ENCODE results near the gene SULT1A2. TPM values are rescaled to one million over a fixed set of nuclear protein-coding genes. Genes with fewer than 3 reads are reported as not detected.

SULT1A2 gene
- total and polyA plus RNA-seq, 3 experiments from 2014 or later, result 0.29 to 0.46 TPM; not detected in 1

GRCh38 chr16:28563218-28563617, 33.6 kb downstream of the SULT1A2 start:
- CTCF ChIA-PET, result interaction anchor here (1.3 kb wide), 1 partner anchor 9 kb away, joined by 3 read pairs; no protein-coding TSS in a partner anchor
- Histone ChIP-seq H3K4me3 (ENCODE audit: low read length) (no peak overlapping the region), H3K27ac (ENCODE audit: low read depth, low read length) (no peak overlapping the region), H3K36me3 (ENCODE audit: insufficient read depth, low read length) (peaks cover 7% of the 10 kb centered on the region), H3K9me3 (ENCODE audit: low read length) (no peaks in the 10 kb centered on the region), H3K27me3 (ENCODE audit: insufficient read depth, low read length, poor library complexity, severe bottlenecking) (no peaks in the 10 kb centered on the region), H3K4me1 (ENCODE audit: insufficient read depth, low read length) (peaks cover 10% of the 10 kb centered on the region)
- Mint-ChIP-seq H3K27ac (peak overlapping the region in 1 of 8 donors; percentile 83), H3K36me3 (peaks cover 18 to 43% (median 24%) of the 10 kb centered on the region in 3 donors), H3K4me1 (peaks cover 27 to 53% (median 30%) of the 10 kb centered on the region in 3 donors), H3K4me3 (no peak overlapping the region), H3K9me3 (peaks cover 0 to 6% (median 1%) of the 10 kb centered on the region in 5 donors), H3K27me3 (no peaks in the 10 kb centered on the region)
- POLR2A ChIA-PET, result no interaction called here
- no peak for DNase-seq

GRCh38 chr16:28562199-28562598, 34.7 kb downstream of the SULT1A2 start:
- Mint-ChIP-seq H3K4me1 (peaks cover 25 to 52% (median 30%) of the 10 kb centered on the region in 3 donors), H3K4me3 (no peak overlapping the region), H3K27me3 (no peaks in the 10 kb centered on the region), H3K9me3 (peaks cover 0 to 3% (median under 1%) of the 10 kb centered on the region in 5 donors), H3K27ac (peak overlapping the region in 1 of 8 donors; percentile 57), H3K36me3 (peaks cover 12 to 42% (median 21%) of the 10 kb centered on the region in 3 donors)
- Histone ChIP-seq H3K4me1 (ENCODE audit: insufficient read depth, low read length) (peaks cover 15% of the 10 kb centered on the region), H3K36me3 (ENCODE audit: insufficient read depth, low read length) (peaks cover 14% of the 10 kb centered on the region), H3K9me3 (ENCODE audit: low read length) (no peaks in the 10 kb centered on the region), H3K27ac (ENCODE audit: low read depth, low read length) (no peak overlapping the region), H3K4me3 (ENCODE audit: low read length) (no peak overlapping the region), H3K27me3 (ENCODE audit: insufficient read depth, low read length, poor library complexity, severe bottlenecking) (no peaks in the 10 kb centered on the region)
- CTCF ChIA-PET, result interaction anchor here (1.3 kb wide), 1 partner anchor 8 kb away, joined by 3 read pairs; no protein-coding TSS in a partner anchor
- DNase-seq, result no peak
- POLR2A ChIA-PET, result no interaction called here

GRCh38 chr16:28561557-28562187, 35.2 kb downstream of the SULT1A2 start:
- DNase-seq, result no peak
- Mint-ChIP-seq H3K27me3 (no peaks in the 10 kb centered on the region), H3K27ac (peak overlapping the region in 2 of 8 donors; percentile 38 to 57), H3K4me1 (peaks cover 30 to 56% (median 31%) of the 10 kb centered on the region in 3 donors), H3K9me3 (peaks cover 0 to 3% (median 0%) of the 10 kb centered on the region in 5 donors), H3K36me3 (peaks cover 11 to 45% (median 19%) of the 10 kb centered on the region in 3 donors), H3K4me3 (no peak overlapping the region)
- no peak overlapping the region for H3K4me3 ChIP-seq (ENCODE audit: low read length)
- no peaks in the 10 kb centered on the region for H3K27me3 ChIP-seq (ENCODE audit: insufficient read depth, low read length, poor library complexity, severe bottlenecking)
- CTCF ChIA-PET, result no interaction called here
- POLR2A ChIA-PET, result no interaction called here
- H3K36me3 ChIP-seq (ENCODE audit: insufficient read depth, low read length), result peaks cover 20% of the 10 kb centered on the region
- peaks cover 16% of the 10 kb centered on the region for H3K4me1 ChIP-seq (ENCODE audit: insufficient read depth, low read length)
- H3K27ac ChIP-seq (ENCODE audit: low read depth, low read length), result peak overlapping the region; percentile 24
- H3K9me3 ChIP-seq (ENCODE audit: low read length), result no peaks in the 10 kb centered on the region

- H3K9me3 Mint-ChIP-seq, result no peaks in the 10 kb centered on the region
- peaks cover 36 to 64% (median 42%) of the 10 kb centered on the region in 3 donors for H3K4me1 Mint-ChIP-seq
Observed at GRCh38 chr16:28558456-28558855, 38.4 kb downstream of the SULT1A2 start.

GRCh38 chr16:28556914-28557320, 39.9 kb downstream of the SULT1A2 start:
- Mint-ChIP-seq H3K4me3 (peak overlapping the region in 1 of 7 donors; percentile 66), H3K27me3 (no peaks in the 10 kb centered on the region), H3K27ac (peak overlapping the region in 2 of 8 donors; percentile 26 to 73), H3K9me3 (no peaks in the 10 kb centered on the region), H3K4me1 (peaks cover 29 to 56% (median 35%) of the 10 kb centered on the region in 3 donors), H3K36me3 (peaks cover 5 to 39% (median 10%) of the 10 kb centered on the region in 3 donors)
- DNase-seq, result no peak
- Histone ChIP-seq H3K9me3 (ENCODE audit: low read length) (no peaks in the 10 kb centered on the region), H3K27me3 (ENCODE audit: insufficient read depth, low read length, poor library complexity, severe bottlenecking) (no peaks in the 10 kb centered on the region), H3K36me3 (ENCODE audit: insufficient read depth, low read length) (peaks cover 13% of the 10 kb centered on the region), H3K27ac (ENCODE audit: low read depth, low read length) (no peak overlapping the region), H3K4me1 (ENCODE audit: insufficient read depth, low read length) (peaks cover 33% of the 10 kb centered on the region), H3K4me3 (ENCODE audit: low read length) (no peak overlapping the region)
- POLR2A ChIA-PET, result no interaction called here
- CTCF ChIA-PET, result no interaction called here

More at GRCh38 chr16:28558456-28558855, 38.4 kb downstream of the SULT1A2 start:
- H3K27ac Mint-ChIP-seq, result peak overlapping the region in 2 of 8 donors; percentile 58 to 72
- H3K36me3 Mint-ChIP-seq, result peaks cover 5 to 41% (median 10%) of the 10 kb centered on the region in 3 donors
- no peak for DNase-seq
- POLR2A ChIA-PET, result no interaction called here
- Histone ChIP-seq H3K27ac (ENCODE audit: low read depth, low read length) (no peak overlapping the region), H3K36me3 (ENCODE audit: insufficient read depth, low read length) (peaks cover 13% of the 10 kb centered on the region), H3K27me3 (ENCODE audit: insufficient read depth, low read length, poor library complexity, severe bottlenecking) (no peaks in the 10 kb centered on the region), H3K4me3 (ENCODE audit: low read length) (no peak overlapping the region), H3K4me1 (ENCODE audit: insufficient read depth, low read length) (peaks cover 32% of the 10 kb centered on the region), H3K9me3 (ENCODE audit: low read length) (no peaks in the 10 kb centered on the region)
- no peaks in the 10 kb centered on the region for H3K27me3 Mint-ChIP-seq
- CTCF ChIA-PET, result no interaction called here
- H3K4me3 Mint-ChIP-seq, result no peak overlapping the region

- no peak overlapping the region for H3K4me3 ChIP-seq (ENCODE audit: low read length)
- H3K36me3 ChIP-seq (ENCODE audit: insufficient read depth, low read length), result peaks cover 13% of the 10 kb centered on the region
- Mint-ChIP-seq H3K9me3 (no peaks in the 10 kb centered on the region), H3K27me3 (no peaks in the 10 kb centered on the region), H3K4me1 (peaks cover 29 to 49% (median 29%) of the 10 kb centered on the region in 3 donors), H3K4me3 (peak overlapping the region in 5 of 7 donors; percentile 15 to 95 (median 45)), H3K27ac (peak overlapping the region in 3 of 8 donors; percentile 26 to 96 (median 68)), H3K36me3 (peaks cover 5 to 36% (median 10%) of the 10 kb centered on the region in 3 donors)
- ChIA-PET CTCF (interaction anchor here (2.3 kb wide), 1 partner anchor 65 kb away, joined by 5 read pairs; no protein-coding TSS in a partner anchor), POLR2A (no interaction called here)
- no peaks in the 10 kb centered on the region for H3K9me3 ChIP-seq (ENCODE audit: low read length)
- no peak overlapping the region for H3K27ac ChIP-seq (ENCODE audit: low read depth, low read length)
- DNase-seq, result no peak
- H3K4me1 ChIP-seq (ENCODE audit: insufficient read depth, low read length), result peaks cover 32% of the 10 kb centered on the region
- no peaks in the 10 kb centered on the region for H3K27me3 ChIP-seq (ENCODE audit: insufficient read depth, low read length, poor library complexity, severe bottlenecking)
Observed at GRCh38 chr16:28555561-28555960, 41.3 kb downstream of the SULT1A2 start.

GRCh38 chr16:28554634-28555423, 42.0 kb downstream of the SULT1A2 start:
- no peaks in the 10 kb centered on the region for H3K9me3 ChIP-seq (ENCODE audit: low read length)
- ChIA-PET CTCF (interaction anchor here (0.9 to 2.3 kb wide), 4 partner anchors 8 to 65 kb away, joined by 3 to 5 read pairs (median 3); partner anchors contain the start of gene APOBR), POLR2A (interaction anchor here (0.7 to 1.4 kb wide), 2 partner anchors 61 to 278 kb away, joined by 4 to 6 read pairs; partner anchors contain the start of gene APOBR)
- peak overlapping the region; percentile 80 to 96 (median 93) for H3K27ac Mint-ChIP-seq
- peak overlapping the region; percentile 49 for H3K27ac ChIP-seq (ENCODE audit: low read depth, low read length)
- H3K27me3 Mint-ChIP-seq, result no peaks in the 10 kb centered on the region
- H3K4me3 Mint-ChIP-seq, result peak overlapping the region; percentile 86 to 96 (median 93)
- H3K27me3 ChIP-seq (ENCODE audit: insufficient read depth, low read length, poor library complexity, severe bottlenecking), result no peaks in the 10 kb centered on the region
- DNase-seq, result no peak
- peaks cover 13% of the 10 kb centered on the region for H3K36me3 ChIP-seq (ENCODE audit: insufficient read depth, low read length)
- peaks cover 29 to 47% (median 29%) of the 10 kb centered on the region in 3 donors for H3K4me1 Mint-ChIP-seq
- H3K36me3 Mint-ChIP-seq, result peaks cover 5 to 36% (median 10%) of the 10 kb centered on the region in 3 donors
- H3K4me3 ChIP-seq (ENCODE audit: low read length), result peak overlapping the region; percentile 77
- peaks cover 30% of the 10 kb centered on the region for H3K4me1 ChIP-seq (ENCODE audit: insufficient read depth, low read length)
- no peaks in the 10 kb centered on the region for H3K9me3 Mint-ChIP-seq
